Measurements from ENCODE around the gene ZFYVE28. TPM values are rescaled to one million over a fixed set of nuclear protein-coding genes. Genes with fewer than 3 reads are reported as not detected.

Gene ZFYVE28
- total RNA-seq, 1 donor from 2014 or later, result 23.2 TPM

DNA sequence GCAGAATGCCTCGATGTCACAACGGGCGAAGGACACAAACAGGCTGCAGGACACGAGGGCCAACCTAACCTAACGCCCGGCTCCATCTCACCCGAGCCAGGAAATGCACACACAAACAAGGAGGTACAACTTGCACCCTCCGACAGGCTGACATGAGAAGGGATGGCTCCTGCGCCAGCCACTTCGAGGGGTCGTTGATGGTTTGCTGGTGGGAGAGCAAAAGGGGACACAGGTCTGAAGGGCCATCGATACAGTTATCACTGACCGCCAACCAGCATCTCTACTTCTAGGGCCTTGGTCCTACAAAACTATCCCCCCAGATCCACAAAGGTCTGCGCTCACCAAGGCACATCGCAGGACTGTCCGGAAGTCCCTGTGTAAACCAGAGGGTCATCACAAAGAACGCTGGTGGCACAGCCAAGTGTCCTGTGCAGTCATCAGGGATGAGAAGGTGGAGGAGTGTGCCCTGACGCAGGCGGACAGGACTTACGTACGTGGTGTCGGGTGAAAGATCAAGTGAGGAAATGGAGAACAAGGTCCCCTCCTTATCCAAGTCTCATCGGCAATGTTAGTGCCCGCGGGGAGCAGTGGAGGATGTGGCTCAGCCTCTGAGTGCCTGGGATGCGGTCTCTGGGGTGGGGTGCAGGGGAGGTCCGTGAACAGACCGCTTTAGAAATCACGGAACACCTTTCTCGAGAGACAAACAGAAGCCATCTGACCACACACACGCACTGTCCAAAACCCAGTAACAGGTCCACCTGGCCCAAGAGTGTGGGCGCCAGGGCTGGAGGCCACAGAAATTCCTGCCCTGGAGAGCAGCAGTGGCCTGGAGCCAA is 163.6 kb downstream of the ZFYVE28 start:
- intact Hi-C loops (cut with DNase I), result no loop called here
- DNase-seq (ENCODE audit: low spot score) (peak; percentile 53), ATAC-seq (no peak)

DNA sequence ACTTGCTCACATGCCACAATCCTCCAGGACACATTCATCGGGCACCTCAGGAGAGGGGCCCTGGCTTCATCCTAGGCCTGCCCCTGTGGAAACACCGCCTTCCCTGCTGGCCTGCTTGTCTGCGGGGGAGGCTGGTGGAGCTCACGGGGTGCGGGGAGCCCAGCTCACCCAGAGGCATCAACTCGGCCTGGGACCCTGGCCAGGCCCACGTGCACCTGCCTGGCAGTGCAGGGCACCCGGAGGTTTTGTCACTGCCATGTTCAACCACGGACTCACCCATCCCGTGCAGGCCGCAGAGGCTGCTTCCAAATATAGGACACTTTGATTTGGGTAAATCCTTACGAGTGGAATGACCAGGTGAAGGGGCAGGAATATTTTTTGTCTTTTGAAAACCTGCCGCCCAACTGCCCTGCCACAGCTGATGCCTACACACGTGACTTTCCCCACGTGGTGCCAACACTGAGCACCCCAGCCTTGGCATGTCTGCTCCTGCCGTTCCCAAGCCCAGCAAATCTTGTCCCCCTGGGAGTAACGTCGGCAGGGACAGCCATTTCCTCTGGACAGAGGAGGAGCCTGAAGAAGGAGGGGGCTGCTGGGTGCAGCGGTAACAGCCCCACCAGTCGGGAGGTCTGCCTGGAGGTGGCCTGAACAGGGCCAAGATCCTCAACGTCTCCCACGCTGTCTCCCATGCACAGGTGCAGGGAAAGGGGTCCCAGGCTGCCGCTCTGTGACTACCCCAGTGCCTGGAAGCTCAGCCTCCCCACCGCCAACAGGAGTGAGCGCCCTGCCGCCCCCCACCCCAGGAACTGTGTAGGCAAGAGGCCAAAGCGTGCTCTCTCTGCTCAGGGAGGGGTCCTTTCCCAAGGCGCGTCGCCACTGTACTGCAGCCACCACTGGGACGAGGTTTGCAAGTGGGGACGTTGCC is 165.0 kb downstream of the ZFYVE28 start:
- no peak for ATAC-seq
- DNase-seq (ENCODE audit: low spot score), result peak; percentile 53
- intact Hi-C loops (cut with DNase I), result no loop called here

DNA sequence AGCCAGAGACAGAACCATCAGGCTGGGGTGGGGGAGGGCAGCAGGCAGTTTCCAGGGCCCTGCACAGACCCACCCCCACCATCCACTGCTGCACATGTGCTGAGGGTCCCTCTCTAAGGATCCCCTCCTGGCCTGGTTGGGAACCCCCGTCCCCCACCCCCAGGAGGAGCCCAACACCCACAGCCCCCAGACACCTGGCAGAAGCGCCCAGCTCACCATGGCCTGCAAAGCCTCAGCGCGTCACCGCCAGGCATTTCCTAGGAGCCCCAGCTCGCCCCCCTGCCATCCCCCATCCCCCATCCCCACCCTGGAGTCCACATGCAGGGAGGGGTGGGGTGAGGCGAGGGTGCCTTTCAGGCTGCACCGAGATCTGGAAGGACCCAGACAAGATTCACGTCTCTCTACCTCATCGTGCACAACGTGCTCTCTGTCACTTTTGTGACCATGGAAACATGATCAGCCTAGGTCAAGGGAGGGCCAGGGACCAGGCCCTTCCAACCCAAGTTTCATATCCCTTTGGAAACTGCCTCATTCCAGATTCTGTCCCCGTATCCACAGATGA is 165.8 kb downstream of the ZFYVE28 start:
- DNase-seq (ENCODE audit: low spot score), result no peak
- no peak for ATAC-seq
- intact Hi-C loops (cut with DNase I), result no loop called here

DNA sequence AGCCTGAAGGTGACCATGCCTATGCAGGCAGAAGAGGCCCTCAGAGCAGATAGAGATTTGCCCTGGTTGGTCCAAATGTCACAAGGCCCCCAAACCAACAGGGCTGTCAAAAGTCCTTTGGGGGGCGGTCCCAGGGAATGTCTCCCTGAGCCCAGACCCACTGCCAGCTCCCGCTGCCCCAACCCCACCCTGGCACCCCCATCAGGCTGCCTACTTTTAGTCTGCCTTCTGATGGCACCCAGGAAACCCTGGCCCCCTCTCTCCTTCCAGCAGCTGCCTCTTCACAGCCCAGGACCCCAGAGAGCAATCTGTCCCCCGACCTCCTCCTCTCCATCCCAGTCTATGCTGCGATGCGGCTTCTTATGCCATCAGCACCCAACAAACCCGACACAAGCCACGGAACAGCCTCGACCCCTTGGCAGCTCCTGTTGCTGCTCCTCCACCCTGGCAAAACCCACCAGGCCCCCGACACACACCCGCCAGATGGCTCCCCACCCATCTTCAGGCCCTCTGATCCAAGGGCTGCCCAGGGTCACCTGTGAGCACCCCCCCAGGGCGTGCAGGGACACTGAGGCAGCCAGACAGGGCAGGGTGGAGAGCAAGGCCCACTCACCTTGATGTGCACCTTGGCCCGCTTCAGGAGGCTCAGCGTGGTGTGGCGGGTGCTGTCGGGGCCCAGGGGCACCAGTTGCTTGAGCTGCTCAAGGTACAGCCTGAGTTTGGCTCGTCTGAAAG is 166.5 kb downstream of the ZFYVE28 start:
- intact Hi-C loops (cut with DNase I), result no loop called here
- no peak for DNase-seq (ENCODE audit: low spot score)
- no peak for ATAC-seq

DNA sequence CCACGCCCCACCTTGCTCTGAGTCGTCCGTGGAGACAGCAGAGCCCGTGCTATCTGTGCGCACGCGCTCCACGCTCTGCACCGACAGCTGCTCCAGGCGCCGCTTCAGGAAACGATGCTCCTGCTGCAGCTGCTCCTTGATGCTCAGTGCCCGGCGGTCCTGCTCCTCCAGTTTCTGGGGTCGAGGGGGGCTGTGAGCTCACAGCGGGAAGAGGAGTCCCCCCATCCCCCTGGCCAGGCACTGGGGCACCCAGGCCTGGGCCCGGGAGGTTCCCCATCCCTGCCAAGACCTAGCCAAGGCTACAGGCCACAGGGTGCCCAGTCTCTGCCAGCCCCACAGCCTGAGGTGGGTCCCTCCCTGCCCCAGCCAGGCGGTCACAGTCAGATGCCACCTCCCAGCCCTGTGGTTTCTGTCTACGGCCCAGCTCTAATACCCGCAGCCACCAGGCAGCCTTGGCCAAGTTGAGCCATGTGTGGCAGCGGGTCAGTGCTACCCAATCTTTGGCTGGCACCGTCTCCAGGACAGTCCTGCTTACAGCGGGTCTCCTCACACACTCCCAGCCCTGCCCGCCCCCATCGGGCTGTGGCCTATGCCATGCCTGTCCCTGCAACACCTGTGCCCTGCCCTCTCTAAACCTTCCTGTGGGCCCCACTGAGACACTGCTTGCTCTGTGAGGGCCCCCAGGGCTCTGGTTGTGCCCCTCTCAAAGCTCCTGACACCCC is 167.2 kb downstream of the ZFYVE28 start:
- intact Hi-C loops (cut with DNase I), result no loop called here
- no peak for ATAC-seq
- no peak for DNase-seq (ENCODE audit: low spot score)

DNA sequence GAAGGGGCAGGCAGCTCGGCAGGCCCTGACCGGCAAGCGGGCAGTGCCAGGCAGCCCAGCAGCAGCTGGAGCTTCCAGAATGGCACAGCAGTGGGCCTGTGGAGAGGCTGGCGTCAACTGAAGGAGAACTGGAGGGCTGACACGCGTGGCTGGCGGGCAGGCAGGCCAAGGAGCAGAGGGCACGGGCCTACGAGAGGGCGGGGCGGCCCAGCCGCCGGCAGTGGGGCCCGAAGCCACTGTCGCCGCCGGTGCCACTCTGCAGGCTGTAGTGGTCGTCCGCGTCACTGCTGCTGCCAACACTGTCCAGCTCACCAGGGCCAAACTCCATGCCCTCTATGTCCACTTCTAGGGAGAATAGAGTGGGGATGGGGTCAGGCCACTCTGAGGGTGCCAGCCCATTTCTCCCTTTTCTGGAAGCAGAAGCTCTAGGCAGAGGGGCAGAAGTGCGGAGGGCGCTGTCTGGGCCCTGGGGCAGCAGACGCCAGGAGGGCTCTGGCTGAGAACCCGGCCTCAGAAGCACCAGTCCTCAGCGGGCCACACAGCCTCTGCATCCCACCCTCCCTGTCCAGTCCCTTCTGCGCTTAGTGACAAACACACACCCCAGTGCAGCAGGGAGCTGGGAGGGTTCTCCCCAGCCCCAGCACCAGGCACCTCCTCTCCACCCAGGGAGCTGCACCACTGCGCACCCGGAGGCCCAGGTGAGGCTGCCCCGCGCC is 167.9 kb downstream of the ZFYVE28 start:
- no peak for DNase-seq (ENCODE audit: low spot score)
- intact Hi-C loops (cut with DNase I), result no loop called here
- no peak for ATAC-seq

DNA sequence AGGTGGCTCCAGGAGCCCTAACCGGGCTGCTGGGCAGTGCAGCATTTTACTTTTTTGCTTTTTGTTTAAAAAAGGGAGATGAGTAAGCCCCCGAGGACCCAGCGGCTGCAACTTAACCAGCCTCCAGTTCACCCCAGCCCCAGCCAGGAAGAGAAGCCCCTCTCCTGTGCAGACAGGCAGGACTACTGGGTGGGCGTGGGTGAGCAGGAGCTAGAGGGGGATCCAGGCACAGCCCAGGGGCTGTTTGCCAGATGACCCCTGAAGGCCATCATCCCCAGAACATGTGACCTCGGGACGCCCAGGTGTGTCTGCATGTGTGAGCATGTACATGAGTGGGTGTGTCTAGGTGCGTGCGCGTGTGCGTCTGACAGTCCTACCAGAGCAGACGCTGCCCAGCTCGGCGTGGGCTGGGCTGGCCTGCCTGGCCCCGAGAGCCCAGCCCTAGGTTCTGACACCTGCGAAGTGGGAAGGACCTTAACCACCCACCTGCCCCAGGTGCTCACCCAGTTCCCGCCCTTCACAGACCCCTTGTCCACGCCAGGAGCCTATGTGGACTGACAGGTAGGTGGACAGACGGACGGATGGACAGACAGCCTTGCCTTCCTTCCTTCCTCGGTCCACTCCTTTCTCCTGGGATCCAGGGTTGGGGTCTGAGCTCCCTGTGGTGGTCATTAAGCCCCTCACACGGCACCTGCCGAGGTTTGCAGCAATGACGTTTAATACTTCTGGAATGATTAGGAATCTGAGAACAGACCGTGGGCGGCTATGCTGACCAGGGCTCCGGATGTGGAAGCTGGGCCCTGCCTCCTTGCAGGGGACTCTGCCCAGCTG is 168.7 kb downstream of the ZFYVE28 start:
- DNase-seq (ENCODE audit: low spot score) (no peak), ATAC-seq (no peak)
- intact Hi-C loops (cut with DNase I), result no loop called here

DNA sequence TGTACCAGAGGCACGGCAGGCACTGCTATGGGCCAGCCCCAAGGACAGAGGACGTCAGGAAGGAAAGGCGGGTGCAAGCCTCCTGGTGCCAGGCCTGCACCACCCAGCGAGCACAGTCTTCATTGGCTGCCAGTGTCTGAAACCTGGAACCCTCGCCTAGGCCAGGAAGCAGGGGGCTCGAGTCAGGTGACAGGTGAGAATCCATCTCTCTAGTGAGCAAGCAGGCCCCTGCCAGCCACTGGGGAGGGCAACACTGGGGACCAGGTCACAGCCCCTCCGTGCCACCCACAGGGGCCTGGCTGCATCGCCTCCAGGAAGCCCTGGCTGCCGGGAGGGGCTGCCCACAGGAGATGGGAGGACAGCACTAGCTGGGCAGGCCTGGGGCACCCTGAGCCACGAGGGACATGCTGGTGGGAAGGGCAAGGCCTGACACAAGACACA is 169.6 kb downstream of the ZFYVE28 start:
- ATAC-seq (no peak), DNase-seq (ENCODE audit: low spot score) (no peak)
- intact Hi-C loops (cut with DNase I), result no loop called here

DNA sequence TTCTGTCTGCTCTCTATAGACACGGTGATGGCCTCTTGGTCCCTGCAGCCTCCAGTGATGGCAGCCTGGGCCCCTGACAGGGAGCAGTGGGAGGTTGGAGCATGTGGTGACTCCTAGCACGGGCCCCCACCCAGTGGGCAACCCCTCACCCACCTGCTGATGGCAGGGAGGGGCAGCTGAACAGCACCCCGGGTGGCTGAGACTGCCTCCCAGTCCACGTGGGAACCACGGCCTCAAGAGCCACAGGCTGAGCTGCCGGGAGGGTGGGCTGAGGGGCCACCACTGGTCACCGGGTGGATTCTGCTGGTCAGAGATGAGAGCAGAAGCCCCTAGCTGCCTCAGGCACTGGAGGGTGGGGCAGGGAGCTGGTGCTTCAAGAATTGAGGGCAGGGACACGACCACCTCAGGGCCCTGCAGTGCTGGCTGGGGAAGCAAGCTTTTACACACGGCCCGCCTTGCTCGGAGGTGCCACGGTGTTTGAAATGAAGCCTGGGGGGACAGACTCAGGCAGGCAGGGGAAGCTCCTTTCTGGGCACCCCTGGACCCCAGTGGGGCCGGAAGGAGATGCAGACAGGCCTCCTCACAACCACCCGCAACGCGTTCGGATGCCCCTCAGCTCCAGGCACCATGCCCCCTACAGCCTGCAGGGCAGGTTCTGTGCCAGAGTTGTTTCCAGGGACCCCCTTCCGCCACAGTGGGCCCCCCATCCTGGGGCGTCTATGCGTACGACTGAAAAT is 170.2 kb downstream of the ZFYVE28 start:
- intact Hi-C loops (cut with DNase I), result no loop called here
- ATAC-seq (no peak), DNase-seq (ENCODE audit: low spot score) (no peak)

DNA sequence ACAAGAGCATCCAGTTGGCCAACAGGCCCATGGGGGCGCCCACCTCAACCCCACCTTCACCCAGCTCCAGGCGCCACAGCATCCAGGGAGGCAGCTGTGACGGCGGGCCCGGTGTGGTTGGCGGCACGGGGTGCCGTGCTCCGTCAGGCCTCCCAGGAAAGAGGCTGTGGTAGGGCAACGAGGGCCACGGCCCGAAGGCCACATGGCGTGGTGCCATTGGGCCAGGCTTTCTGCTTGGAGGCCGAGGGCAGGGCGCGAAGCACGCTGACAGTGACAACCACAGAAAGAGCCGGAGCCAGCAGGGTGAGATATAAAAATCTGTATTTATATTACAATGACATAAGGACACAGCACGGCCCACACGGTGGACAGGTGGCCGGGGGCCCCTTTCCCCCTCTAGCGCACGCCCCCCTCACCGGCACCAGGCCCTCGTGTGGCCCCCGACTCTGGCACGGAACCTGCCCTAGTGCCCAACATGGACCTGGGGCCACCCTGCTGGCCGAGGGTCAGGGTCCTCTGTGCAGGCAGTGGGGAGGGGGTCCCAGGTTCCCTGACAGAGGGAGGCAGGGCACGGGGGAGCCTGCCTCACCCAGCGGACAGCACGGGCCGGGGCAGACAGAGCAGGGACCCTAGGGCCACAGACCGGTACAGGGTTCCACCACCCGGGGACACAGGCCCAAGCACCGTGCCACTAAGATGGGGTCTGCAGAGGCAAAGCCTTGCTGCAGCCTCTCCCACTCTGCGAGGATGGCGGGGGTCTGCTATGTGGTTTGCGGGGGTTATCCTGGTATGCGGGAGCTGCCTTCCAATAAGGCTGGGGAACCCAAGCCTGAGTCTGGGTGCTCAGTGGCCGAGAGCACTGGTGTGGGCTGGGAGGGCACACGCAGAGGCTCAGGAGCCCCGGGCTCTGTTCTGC is 171.1 kb downstream of the ZFYVE28 start:
- ATAC-seq, result no peak
- DNase-seq (ENCODE audit: low spot score), result peak; percentile 56

DNA sequence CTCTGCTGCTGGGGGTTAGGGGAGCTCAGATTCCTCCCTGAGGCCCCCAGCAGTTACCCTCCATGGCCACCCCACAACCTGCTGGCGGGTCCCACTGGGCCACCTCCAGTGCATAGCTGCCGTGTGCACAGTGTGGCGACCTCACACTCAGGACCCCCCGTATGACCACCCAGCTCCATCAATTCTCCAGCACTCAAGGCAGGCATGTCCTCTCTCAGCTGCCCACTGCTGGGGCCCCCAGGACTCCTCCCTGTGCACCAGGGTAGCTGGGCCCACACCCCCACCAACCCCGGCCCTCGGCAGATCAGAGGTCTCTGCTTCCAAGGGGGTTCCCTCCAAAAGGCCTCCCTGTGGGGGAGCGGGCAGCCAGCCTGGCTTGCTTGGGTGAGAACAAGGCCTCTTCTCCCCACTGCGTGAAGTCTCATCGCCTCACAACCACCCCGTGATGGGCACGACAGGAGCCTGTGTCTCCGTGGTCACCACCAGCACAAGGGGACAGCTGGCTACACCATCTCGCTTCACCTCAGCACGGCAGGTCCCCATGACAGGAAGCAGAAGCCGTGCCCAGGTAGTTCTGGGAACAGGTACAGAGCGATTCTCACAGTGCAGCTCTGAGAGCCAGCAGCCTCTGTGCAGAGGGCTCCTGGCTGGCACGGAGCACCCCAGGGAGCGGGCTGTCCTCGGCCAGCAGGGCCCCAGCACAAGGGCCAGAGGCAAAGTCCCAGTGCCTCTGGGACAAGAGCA is 171.9 kb downstream of the ZFYVE28 start:
- intact Hi-C loops (cut with DNase I), result no loop called here
- ATAC-seq (no peak), DNase-seq (ENCODE audit: low spot score) (peak; percentile 51)

More for the DNA sequence above, 171.1 kb downstream of the ZFYVE28 start:
- intact Hi-C loops (cut with DNase I), result no loop called here

DNA sequence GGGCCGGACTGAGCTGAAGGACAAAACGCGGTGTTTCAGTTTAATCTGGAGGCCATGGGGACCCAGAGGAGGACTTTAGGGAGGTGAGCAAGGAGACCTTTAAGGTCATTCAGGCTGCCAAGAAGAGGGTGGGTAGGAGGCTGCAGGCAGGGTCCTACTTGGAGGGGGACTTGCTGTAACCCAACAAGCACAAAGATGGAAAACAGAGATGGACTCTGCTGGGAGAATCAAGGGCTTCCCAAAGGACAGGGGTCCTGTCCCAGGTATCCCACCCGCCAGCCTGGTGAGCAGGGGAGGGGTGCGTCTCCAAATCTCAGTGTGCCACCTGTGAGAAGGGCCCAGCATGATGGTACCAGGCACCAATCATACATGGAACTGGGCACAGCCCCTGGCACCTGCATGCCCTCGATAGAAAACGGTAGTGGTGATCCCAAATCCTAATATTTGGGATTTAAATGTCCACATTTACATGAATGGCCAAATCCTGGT is 172.6 kb downstream of the ZFYVE28 start:
- DNase-seq (ENCODE audit: low spot score) (no peak), ATAC-seq (no peak)
- intact Hi-C loops (cut with DNase I), result no loop called here

DNA sequence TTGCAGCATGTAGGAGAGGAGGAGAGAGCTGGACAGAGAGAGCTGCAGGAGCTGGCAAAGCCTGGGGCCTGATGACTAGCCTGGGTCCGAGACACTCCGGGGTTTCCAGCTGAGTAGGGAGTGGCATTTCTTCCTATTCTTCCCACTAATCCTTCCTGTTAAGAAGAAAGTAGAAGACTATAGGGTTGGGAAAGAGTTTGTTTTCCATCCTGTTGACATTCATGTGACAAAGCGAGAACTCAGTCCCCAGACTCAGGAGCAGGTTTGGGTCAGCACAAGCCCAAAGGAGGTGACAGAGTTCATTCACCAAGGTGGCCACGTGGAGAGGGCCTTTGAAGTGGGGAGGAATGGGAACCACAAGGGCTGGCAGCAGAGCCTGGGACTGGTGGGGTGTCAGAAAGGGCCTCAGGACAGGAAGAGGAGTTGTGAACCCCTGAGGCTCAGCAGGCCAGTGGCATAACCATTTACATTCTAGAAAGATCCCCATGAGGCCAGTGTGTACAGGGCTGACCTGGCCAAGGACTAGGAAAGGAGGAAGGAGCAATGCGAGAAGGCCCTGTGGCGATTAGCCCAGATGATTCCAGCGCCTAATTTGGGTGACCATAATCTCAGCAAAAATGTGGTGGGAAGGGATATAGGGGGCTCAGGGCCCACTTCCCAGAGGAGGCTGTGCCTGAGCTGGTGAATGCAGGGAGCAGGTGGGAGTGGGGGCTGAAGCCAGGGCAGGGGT is 173.2 kb downstream of the ZFYVE28 start:
- ATAC-seq (no peak), DNase-seq (ENCODE audit: low spot score) (no peak)
- intact Hi-C loops (cut with DNase I), result no loop called here
